Loucy (cell line): ENCODE results near the gene TMTC1.

ENCODE experiments used
- CTCF ChIP-seq: fragments of 200-600 bp; sonication (generic); conservative IDR thresholded peaks from 2 replicates; pipeline ENCODE4 v1.5.1; 2014; ENCODE audit warnings: mild to moderate bottlenecking, antibody characterized with exemption, low read length
- EZH2phosphoT487 ChIP-seq: fragments of 200-600 bp; IDR thresholded peaks from 2 replicates; pipeline ENCODE4 v1.6.1; 2018; ENCODE audit warnings: antibody characterized with exemption, mild to moderate bottlenecking, moderate library complexity, borderline replicate concordance

GRCh38 chr12:29804019-29804418 lies 20.3 kb upstream of the TMTC1 start:
- no peak for TF ChIP-seq CTCF
- TF ChIP-seq EZH2phosphoT487: no peak
